ENCODE results near the gene ALG14.

DNA sequence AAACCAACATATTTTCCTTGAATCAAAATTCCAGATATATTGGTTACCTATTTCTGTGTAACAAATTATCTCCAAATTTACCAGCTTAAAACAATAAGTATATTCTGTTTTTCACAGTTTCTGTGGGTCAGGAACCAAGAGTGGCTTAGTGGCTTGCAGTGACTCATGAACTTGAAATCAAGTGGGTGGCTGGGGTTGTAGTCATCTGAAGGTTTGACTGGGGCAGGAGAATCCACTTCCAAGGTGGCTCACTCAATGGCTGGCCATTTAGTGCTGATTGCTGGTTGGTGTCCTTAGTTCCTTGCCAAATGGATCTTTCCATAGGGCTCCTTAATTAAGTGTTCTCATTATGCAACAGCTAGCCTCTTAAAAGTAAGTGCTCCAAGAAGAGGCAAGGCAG, 43.8 kb downstream of the ALG14 start:
- TF ChIP-seq RFX5 (IDR thresholded peaks at IDR 0.05; ENCODE audit: low read depth, low read length), result no peak
- TF ChIP-seq RAD21 (IDR thresholded peaks at IDR 0.05; ENCODE audit: low read length), result no peak
- TF ChIP-seq, protein P1, sequence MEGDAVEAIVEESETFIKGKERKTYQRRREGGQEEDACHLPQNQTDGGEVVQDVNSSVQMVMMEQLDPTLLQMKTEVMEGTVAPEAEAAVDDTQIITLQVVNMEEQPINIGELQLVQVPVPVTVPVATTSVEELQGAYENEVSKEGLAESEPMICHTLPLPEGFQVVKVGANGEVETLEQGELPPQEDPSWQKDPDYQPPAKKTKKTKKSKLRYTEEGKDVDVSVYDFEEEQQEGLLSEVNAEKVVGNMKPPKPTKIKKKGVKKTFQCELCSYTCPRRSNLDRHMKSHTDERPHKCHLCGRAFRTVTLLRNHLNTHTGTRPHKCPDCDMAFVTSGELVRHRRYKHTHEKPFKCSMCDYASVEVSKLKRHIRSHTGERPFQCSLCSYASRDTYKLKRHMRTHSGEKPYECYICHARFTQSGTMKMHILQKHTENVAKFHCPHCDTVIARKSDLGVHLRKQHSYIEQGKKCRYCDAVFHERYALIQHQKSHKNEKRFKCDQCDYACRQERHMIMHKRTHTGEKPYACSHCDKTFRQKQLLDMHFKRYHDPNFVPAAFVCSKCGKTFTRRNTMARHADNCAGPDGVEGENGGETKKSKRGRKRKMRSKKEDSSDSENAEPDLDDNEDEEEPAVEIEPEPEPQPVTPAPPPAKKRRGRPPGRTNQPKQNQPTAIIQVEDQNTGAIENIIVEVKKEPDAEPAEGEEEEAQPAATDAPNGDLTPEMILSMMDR (conservative IDR thresholded peaks at IDR 0.05; ENCODE audit: low read depth, low read length), result no peak
- no peak for TF ChIP-seq POLR2A (IDR thresholded peaks at IDR 0.05; ENCODE audit: low read depth, low read length)
